Measurements from ENCODE around the gene TUBGCP5. TPM values are rescaled to one million over a fixed set of nuclear protein-coding genes. Genes with fewer than 3 reads are reported as not detected.

Gene TUBGCP5
- total and polyA plus RNA-seq, 2 donors (not counting 3 experiments of a cell fraction or from before 2014, with no cell fraction given) = 6.7 to 18.6 TPM

DNA sequence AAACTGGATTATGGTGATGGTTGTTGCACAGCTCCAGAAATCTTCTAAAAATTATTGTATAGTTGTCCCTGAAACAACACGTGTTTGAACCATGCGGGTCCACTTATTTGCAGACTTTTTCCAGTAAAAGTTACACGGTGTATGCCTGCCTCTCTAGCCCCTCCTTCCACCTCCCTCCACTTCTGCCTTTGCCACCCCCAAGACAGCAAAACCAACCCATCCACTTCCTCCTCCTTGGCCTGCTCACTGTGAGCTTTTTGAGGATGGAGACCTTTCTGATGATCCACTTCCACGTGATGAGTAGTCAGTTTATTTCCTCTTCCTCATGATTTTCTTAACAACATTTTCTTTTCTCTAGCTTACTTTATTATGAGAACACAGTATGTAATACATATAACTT lies 64.6 kb downstream of the TUBGCP5 start:
- intact Hi-C loops (cut with micrococcal nuclease) = no loop called here
- Histone ChIP-seq H3K4me2 (ENCODE audit: insufficient read depth, low read length) (no peak overlapping the region), H3K9me1 (replicated peaks; ENCODE audit: control insufficient read depth, extremely low read depth, insufficient read depth, low read length) (no peaks in the 10 kb centered on the region), H3K36me3 (ENCODE audit: control insufficient read depth in 2 of 2, extremely low read depth in 1 of 2, insufficient read depth in 2 of 2, low read length in 2 of 2) (no peaks in the 10 kb centered on the region), H3K27ac (ENCODE audit: insufficient read depth, low read depth, low read length) (no peak overlapping the region), H3K9ac (replicated peaks; ENCODE audit: extremely low read depth, insufficient read depth, low read length) (no peak overlapping the region), H3K4me1 (ENCODE audit: control insufficient read depth, extremely low read depth, insufficient read depth, low read length) (peaks cover 9% of the 10 kb centered on the region), H3K9me3 (replicated peaks; ENCODE audit: control insufficient read depth, insufficient read depth, low read length) (no peaks in the 10 kb centered on the region), H4K20me1 (replicated peaks; ENCODE audit: control insufficient read depth, extremely low read depth, insufficient read depth, low read length) (no peaks in the 10 kb centered on the region), H3K27me3 (ENCODE audit: control insufficient read depth in 2 of 2, insufficient read depth in 2 of 2, low read length in 2 of 2) (no peaks in the 10 kb centered on the region), H3K79me2 (ENCODE audit: control insufficient read depth, insufficient read depth, low read length) (peaks cover 91% of the 10 kb centered on the region), H3K4me3 (replicated peaks in 1 of 3; ENCODE audit: insufficient read depth in 1 of 3, low read depth in 1 of 3, low read length in 3 of 3) (no peak overlapping the region), H2AFZ (ENCODE audit: low read depth, low read length) (no peak overlapping the region)
- ChIA-PET POLR2A (no interaction called here), CTCF (interaction anchor here (0.7 to 1.0 kb wide), 3 partner anchors 11 to 62 kb away, joined by 3 to 4 read pairs (median 3); no protein-coding TSS in a partner anchor)
- dilution Hi-C loops (cut with MboI; ENCODE audit: extremely low pct_ligation_motif_present, low sequenced_read_pairs) = no loop called here
- FAIRE-seq = no peak
- DNase-seq (ENCODE audit: low read depth, low spot score) = no peak
- TF ChIP-seq GATA2 (IDR thresholded peaks at IDR 0.05; ENCODE audit: insufficient read depth, insufficient read length, low read depth, low read length) = no peak
- TF ChIP-seq POLR2A (IDR thresholded peaks at IDR 0.05; ENCODE audit: low read depth, low read length) = no peak
- no peak for TF ChIP-seq MYC (IDR thresholded peaks at IDR 0.05; ENCODE audit: low read depth, low read length)
- TF ChIP-seq POLR2AphosphoS5 (IDR thresholded peaks at IDR 0.05; ENCODE audit: insufficient read depth, low read depth, low read length) = no peak
- TF ChIP-seq, protein P1, sequence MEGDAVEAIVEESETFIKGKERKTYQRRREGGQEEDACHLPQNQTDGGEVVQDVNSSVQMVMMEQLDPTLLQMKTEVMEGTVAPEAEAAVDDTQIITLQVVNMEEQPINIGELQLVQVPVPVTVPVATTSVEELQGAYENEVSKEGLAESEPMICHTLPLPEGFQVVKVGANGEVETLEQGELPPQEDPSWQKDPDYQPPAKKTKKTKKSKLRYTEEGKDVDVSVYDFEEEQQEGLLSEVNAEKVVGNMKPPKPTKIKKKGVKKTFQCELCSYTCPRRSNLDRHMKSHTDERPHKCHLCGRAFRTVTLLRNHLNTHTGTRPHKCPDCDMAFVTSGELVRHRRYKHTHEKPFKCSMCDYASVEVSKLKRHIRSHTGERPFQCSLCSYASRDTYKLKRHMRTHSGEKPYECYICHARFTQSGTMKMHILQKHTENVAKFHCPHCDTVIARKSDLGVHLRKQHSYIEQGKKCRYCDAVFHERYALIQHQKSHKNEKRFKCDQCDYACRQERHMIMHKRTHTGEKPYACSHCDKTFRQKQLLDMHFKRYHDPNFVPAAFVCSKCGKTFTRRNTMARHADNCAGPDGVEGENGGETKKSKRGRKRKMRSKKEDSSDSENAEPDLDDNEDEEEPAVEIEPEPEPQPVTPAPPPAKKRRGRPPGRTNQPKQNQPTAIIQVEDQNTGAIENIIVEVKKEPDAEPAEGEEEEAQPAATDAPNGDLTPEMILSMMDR (IDR thresholded peaks at IDR 0.05; ENCODE audit: extremely low read depth in 1 of 2, insufficient read depth in 1 of 2, low read depth in 1 of 2, low read length in 2 of 2) = no peak
- TF ChIP-seq JUN (IDR thresholded peaks at IDR 0.05; ENCODE audit: borderline replicate concordance, insufficient read depth, insufficient read length, low read depth) = no peak
- TF ChIP-seq FOS (IDR thresholded peaks at IDR 0.05; ENCODE audit: borderline replicate concordance, insufficient read depth, low read length) = no peak
- no peak for TF ChIP-seq EZH2 (IDR thresholded peaks at IDR 0.05; ENCODE audit: borderline replicate concordance, low read depth, low read length, severe bottlenecking)
- TF ChIP-seq, protein P2, sequence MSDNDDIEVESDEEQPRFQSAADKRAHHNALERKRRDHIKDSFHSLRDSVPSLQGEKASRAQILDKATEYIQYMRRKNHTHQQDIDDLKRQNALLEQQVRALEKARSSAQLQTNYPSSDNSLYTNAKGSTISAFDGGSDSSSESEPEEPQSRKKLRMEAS (IDR thresholded peaks at IDR 0.05; ENCODE audit: insufficient read depth, insufficient read length) = no peak
- BruUV-seq (replicated peaks) = no TSS peak
